Bronchial epithelial cell (primary cell): ENCODE data around the gene MYLK2. TPM values are rescaled to one million over a fixed set of nuclear protein-coding genes. Genes with fewer than 3 reads are reported as not detected.
A peak's percentile ranks its signal among the peaks of the same experiment; 100 is the strongest.

ENCODE experiments used
- DNase-seq: peaks from one replicate; pipeline ENCODE4 v3.0.0-alpha.2; 2010; ENCODE audit warnings: low read depth
- FAIRE-seq: peaks from 2 replicates; lab custom pipeline; 2011; peaks lifted over from hg19 to GRCh38; lab: Jason Lieb, UNC
- H3K27me3 ChIP-seq: 2 replicates; pipeline ENCODE4 v1.5.1; 2011; ENCODE audit warnings: low read length; ENCODE audit not compliant: control insufficient read depth, insufficient read depth
- H3K36me3 ChIP-seq: 2 replicates; pipeline ENCODE4 v1.5.1; 2011; ENCODE audit warnings: low read length; ENCODE audit not compliant: control insufficient read depth, insufficient read depth
- H3K4me3 ChIP-seq: 2 replicates; pipeline ENCODE4 v1.5.1; 2011; ENCODE audit warnings: mild to moderate bottlenecking, low read depth, low read length, control low read depth
- CTCF ChIP-seq: IDR thresholded peaks from 2 replicates; pipeline ENCODE4 v1.5.1; 2011; ENCODE audit warnings: mild to moderate bottlenecking, moderate library complexity, low read length, control low read depth, inconsistent platforms; ENCODE audit not compliant: insufficient read depth, severe bottlenecking
- total RNA-seq: library from RNA; depleted of rRNA; stranded (reverse); fragments of >200 nt; gene quantifications from 2 replicates; pipeline ENCODE4 v1.2.1, GENCODE V29; 2014

The MYLK2 gene
- total RNA-seq, 1 donor from 2014 or later: not detected

- no peak overlapping the region for H3K4me3 ChIP-seq
- no peaks in the 10 kb centered on the region for H3K36me3 ChIP-seq
- peaks cover 16% of the 10 kb centered on the region for H3K27me3 ChIP-seq
- peak; percentile 36 for FAIRE-seq
- no peak for TF ChIP-seq CTCF
- no peak for DNase-seq
Observed at GRCh38 chr20:31864521-31865400, 45.6 kb downstream of the MYLK2 start.

DNA sequence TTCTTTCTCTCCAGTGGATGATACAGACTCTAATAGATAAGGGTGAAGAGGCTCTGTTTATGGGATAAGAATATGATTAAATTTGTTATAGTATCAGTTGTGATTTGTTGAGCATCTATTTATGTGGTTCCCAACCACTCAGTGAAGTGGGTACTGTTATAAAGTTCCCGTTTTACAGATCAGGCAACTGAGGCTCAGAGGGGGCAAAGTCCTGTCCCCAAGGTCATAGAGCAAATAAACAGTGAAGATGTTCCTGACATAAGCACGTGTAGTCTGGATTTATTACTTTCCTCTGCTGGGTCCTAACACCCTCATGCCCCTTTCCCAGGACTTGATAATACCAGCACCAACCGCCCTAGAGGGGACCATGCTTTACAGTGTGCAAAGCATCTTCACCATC lies 47.1 kb downstream of the MYLK2 start:
- Histone ChIP-seq H3K4me3 (no peak overlapping the region), H3K27me3 (peaks cover 23% of the 10 kb centered on the region), H3K36me3 (no peaks in the 10 kb centered on the region)
- DNase-seq: no peak
- FAIRE-seq: no peak
- TF ChIP-seq CTCF: no peak

DNA sequence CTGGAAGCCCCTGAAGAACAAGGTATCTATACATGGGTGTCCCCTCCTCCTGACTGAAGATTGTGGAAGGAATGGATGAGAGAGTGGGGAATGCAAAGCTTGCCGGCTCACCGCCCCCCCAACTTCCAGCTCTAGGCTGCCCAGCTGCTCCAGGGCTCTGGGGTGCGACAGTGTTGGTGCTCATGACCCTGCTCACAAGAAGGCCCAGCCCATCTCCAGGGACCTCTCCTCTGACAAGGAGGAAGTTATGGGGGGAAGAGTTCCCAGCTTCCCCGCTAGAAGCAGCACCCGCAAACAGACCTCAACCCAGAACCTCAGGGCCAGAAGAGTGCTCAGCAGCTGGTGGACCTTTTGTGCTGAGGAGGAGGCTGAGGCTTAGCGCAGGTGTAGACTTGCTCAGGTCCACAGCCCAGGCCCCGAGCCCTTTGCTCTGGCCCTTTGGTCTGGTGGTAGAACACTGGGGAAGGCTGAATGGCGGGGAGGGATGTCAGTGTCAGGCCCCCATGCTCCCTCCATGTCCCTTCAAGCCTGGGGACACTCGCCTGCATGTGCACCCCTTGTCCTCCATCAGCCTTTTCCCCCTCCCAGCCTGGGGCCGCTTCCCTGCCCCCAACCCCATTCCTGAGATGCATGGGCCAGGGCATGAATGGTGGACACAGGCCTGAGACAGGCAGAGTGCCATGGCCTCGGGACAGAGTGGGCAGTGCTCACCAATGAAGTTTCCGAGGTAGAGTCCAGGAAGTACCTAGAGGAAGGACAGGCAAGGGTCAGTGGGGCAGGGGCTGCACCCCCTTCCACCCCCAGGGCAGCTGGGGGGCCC lies 49.9 kb downstream of the MYLK2 start:
- Histone ChIP-seq H3K27me3 (peaks cover 28% of the 10 kb centered on the region), H3K36me3 (no peaks in the 10 kb centered on the region), H3K4me3 (no peak overlapping the region)
- no peak for TF ChIP-seq CTCF
- no peak for DNase-seq
- no peak for FAIRE-seq

- Histone ChIP-seq H3K36me3 (no peaks in the 10 kb centered on the region), H3K27me3 (peaks cover 28% of the 10 kb centered on the region), H3K4me3 (peak overlapping the region; percentile 36)
- DNase-seq (no peak), FAIRE-seq (no peak)
- no peak for TF ChIP-seq CTCF
Observed at GRCh38 chr20:31869673-31869941, 50.5 kb downstream of the MYLK2 start.

DNA sequence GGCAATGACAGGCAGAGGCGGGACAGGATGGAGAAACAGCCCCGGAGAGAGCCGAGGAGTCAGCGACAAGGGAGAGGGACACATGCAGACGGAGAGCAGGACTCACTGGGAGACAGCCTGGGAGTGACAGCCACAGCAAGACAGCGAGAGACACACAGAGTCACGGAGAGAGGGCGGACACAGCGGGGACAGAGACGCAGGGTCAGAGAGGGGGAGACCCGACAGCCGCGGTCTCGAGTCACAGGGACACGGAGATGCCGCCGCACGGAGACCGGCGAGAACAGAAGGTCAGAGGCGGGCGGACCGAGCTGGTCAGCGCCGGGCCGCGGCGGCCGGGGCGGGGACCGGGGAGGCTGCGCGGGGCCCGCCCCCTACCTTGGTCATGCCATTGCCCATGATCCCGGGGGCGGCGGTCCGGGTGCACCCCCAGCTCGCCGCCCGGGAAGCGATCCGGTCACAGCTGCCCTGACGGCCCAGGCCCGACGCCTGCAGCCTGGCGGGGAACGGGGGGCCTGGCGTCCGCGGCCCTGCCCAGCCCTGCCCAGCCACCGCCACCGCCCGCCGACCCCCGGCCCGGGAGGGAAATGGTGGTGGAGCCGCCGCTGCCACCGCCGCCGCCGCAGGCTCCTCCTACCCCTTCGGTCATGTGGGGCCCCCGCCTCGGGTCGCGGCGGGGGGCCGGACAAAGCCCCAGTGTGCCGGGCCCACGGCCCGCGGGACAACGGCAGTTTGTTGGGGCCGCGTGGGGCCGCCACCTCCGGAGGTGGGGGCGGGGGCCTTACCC lies 51.0 kb downstream of the MYLK2 start, which contains the start of the genes DUSP15 and TTLL9:
TSS of gene DUSP15 (minus strand) at position 586 of the 784 bp plus-strand sequence. CDS start at position 396, 190 bp downstream.
TSS of gene TTLL9 (plus strand) at position 693 of the 784 bp plus-strand sequence. CDS start 493 bp downstream, outside the sequence.
- Histone ChIP-seq H3K36me3 (no peaks in the 10 kb centered on the region), H3K27me3 (peaks cover 28% of the 10 kb centered on the region), H3K4me3 (peak within 1 kb of the TSS; percentile 36)
- no peak for TF ChIP-seq CTCF
- no peak for DNase-seq
- no peak for FAIRE-seq
